Cardiac septum (tissue), 1 donor: ENCODE measurements around the gene SLC43A1. TPM values are rescaled to one million over a fixed set of nuclear protein-coding genes. Genes with fewer than 3 reads are reported as not detected.
"Not testable (repeated sequence)": the region's sequence is repeated elsewhere in the genome, so short reads cannot be mapped to it uniquely, and the experiment has no call there.

Experiments
- DNase-seq: peaks from one replicate; pipeline ENCODE4 v3.0.0-alpha.2; 2020; ENCODE audit warnings: low spot score
- intact Hi-C: fragments of 100-400 bp; cut with DNase I; formaldehyde crosslinking; loops from one replicate; pipeline ENCODE4 v1.14.0; 2022
- long read RNA-seq: library from polyadenylated mRNA; unstranded; transcript quantifications from one replicate; pipeline ENCODE4 v2.0.0, GENCODE V29; 2021
- total RNA-seq: library from RNA; stranded (reverse); fragmentation: NEBNext Ultra II Directional; extraction: Animal tissue kit (Norgen Biotek cat#: 25700); gene quantifications from one replicate; pipeline ENCODE4 v1.2.1, GENCODE V29; 2021
- donor health status: DM: no; HTN: no; CAD: no.

The SLC43A1 gene
- total RNA-seq = 2.0 TPM
- long read RNA-seq, partial matches to known transcripts = 1 of 4 reads
- long read RNA-seq, other reads (novel, unspliced or antisense) = 2 of 4 reads

DNA sequence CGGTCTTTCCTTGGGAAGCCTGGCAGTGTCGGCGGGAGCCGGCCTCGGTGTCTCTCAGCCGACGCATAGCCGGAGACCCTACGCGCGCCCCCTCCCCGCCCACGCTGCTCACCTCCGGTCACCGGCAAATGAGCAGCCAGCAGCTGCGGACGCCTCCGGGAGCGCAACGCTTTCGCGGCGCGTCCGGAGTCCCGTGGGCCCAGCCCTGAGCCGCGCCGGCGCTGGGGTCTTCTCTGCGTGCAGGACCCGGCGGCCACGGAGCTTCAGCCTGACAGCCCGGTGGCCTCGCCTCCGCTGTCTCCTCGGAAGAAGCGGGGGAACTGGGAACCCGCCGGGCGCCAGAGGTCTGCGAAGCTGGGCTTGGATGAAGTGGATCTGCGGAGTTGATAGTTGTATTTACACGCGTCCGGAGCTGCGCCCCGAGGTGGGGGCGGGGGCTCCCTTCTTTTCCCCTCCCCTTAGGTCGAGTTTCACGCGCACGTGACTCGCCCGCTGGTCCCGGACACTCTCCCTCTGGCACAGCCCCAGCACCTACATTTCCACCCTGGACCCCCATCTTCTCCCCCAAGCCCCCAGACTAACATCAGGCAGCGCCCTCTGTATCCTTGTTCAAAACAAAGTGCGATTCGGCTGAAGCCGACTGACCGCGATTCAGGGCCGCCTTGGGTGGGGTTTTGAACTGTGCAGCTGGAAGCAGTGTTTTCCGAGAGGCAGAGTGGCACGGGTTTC, at the start of gene SLC43A1:
Gene SLC43A1 (minus strand): TSS at position 371 of the 729 bp plus-strand sequence. CDS start 1,591 bp downstream, outside the sequence.
- intact Hi-C loops = no loop called here
- DNase-seq = no peak

DNA sequence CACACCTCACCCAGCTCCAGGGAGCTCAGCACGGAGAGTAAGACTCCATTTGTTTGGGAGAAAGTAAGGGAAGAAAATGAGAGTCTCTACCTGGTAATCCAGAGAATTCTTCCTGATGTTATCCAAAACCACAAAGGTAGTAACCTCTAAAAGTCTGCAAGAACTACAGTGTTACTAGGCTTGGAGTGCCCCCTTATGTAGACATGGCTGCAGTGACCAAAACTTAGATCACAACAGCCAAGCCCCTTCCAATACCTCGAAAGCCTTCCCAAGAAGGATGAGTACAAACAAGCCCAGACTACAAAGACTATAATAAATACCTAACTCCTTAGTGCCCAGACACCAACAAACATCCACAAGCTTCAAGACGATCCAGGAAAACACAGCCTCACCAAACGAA, 47.1 kb upstream of the SLC43A1 start:
- intact Hi-C loops = no loop called here

DNA sequence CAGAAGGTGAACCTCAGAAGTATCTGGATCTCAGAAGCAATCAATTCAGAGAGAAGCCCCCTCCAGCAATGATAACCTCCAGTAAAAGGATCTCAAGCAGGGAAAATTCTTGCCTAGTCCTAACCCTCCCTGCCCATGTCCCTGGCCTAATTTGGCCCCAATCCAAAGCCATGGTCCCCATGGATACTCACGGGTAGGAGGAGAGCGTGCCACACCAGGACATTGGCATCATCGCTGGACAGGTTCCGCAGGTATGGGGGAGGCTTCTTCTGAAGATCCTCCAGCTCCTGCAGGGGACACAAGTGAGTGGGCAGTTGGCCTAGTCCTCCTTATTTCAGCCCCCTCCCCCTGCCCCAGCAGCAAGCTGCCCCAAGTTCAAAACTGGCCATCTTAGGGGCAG, 44.6 kb upstream of the SLC43A1 start:
- intact Hi-C loops = no loop called here

More for the DNA sequence above, 47.1 kb upstream of the SLC43A1 start:
- DNase-seq = no peak

DNA sequence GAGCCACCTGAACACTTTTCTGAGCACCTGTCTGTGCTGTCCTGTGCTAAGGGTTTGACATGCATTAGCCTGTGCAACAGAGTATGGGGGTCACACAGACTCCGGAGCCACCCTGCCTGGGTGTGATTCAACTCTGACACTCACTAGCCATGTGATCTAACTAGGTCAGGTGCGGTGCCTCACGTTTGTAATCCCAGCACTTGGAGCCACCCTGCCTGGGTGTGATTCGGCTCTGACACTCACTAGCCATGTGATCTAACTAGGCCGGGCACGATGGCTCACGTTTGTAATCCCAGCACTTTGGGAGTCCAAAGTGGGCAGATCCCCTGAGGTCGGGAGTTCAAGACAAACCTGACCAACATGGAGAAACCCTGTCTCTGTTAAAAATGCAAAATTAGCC, 40.5 kb upstream of the SLC43A1 start:
- no peak for DNase-seq
- intact Hi-C loops = no loop called here

More for the DNA sequence above, 44.6 kb upstream of the SLC43A1 start:
- DNase-seq = no peak

DNA sequence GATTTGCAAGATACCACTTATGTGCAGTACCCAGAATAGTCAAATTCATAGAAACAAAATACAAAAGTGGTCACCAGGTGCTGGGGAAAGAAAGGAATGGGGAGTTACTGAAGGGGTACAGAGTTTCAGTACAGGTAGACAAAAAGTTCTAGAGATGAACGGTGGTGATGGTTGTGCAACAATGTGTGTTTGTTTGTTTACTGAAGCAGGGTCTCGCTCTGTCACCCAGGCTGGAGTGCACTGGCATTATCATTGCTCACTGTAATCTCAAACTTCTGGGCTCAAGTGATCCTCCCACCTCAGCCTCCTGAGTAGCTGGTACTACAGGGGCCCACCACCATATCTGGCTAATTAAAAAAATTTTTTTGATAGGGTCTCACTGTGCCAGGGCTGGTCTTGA, 39.9 kb upstream of the SLC43A1 start:
- intact Hi-C loops = no loop called here
- DNase-seq = no peak

DNA sequence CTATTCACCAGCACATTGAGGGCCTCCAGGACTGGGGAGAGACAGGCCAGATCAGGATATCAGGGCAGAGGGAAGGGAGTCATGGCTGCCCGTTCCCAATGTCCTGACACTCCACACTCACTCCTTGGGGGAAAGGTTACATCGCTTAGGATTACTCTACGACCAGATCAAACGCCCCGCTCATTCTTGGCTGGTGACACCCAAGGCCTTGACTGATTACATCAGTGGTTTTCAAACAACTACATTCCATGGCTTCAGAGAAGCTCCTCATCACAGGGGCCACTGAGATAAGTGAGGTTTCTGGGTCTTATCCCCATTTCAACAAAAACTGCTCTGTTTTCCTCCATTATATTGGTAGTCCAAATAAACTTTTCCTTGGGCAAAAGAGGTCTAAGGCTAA, 37.0 kb upstream of the SLC43A1 start:
- intact Hi-C loops = no loop called here
- DNase-seq = no peak

DNA sequence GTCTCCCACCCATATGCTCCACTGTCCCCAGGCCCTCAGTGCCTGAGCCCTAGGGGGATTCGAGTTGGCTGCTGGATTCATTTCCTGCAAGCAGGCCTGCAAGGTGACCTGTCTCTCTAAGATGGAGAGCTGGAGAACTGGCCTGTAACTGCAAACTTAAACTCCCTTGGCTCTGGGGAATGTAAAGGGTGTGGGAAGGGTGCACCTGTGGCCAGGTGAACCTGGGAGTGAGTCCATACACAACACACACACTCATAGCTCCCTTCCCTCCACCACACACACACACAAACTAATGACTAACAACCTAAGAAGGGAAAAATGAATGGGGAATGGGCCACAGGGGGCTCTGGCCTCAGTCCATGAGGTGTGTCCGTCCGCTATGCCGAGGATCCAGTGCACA, 36.4 kb upstream of the SLC43A1 start:
- intact Hi-C loops = no loop called here
- DNase-seq = no peak

DNA sequence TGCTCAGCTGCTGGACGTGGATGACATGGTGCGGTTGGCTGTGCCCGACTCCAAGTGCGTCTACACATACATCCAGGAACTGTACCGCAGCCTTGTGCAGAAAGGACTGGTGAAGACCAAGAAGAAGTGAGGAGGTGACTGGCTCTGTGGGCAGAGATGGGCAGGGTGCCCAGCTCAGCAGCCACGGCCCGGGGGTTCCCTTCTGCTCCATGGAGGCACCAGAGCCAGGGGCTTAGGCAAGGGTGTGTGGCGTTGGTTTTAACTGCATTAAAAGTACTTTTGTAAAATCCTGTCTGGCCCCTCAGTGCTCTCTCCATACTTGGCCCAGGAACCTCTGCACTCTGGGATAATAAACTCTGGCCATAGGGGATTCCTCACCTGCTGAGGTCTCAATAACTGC, 34.5 kb upstream of the SLC43A1 start:
- intact Hi-C loops = no loop called here
- DNase-seq = no peak

DNA sequence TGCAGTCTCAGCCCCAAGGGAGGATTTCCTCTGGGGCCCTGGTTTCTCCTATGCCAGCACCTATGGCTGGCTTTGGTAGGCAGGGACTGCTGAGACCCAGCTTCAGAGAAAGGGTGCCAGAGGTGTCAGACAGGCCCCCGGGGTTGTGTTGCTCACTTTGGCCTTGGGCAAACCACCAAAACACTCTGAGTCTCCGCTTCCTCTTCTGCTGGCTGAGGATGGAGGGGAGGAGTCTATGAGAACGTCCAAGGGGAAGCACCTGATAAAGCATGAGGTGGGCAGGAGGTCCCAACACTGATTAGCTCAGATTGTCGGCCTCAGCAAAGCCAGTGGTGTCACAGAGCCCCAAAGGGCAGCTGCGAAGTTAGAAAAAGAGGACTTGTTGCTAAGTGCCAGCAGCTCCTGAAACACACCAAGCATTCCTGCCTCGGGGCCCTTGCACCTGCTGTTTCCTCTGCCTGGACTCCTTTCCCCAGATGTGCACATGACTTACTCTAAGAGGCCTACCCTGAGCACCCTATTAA, 32.4 kb upstream of the SLC43A1 start:
- no peak for DNase-seq
- intact Hi-C loops = no loop called here

DNA sequence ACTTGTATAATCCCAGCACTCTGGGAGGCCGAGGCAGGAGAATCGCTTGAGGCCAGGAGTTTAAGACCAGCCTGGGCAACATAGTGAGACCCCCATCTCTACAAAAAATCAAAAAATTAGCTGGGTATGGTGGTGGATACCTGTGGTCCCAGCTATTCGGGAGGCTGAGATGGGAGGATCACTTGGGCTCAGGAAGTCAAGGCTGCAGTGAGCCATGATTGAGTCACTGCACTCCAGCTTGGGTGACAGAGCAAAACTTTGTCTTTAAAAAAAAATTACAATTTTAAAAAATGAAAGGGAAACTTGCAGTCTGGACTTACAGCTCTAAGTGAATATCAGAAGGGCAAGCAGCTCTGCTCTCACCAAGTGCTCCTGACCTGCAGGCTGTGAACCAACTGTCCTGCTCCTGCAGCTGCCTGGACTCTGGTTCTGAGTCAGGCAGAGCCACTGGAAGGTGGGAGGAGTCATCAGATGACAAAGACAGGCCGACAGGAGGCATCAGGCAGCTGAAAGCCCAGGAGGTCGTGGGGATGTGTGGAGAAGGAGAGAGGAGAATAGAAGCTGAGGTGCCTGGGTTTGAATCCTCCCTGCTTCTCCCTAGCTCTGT, 31.5 kb upstream of the SLC43A1 start:
- DNase-seq = no peak
- intact Hi-C loops = no loop called here

DNA sequence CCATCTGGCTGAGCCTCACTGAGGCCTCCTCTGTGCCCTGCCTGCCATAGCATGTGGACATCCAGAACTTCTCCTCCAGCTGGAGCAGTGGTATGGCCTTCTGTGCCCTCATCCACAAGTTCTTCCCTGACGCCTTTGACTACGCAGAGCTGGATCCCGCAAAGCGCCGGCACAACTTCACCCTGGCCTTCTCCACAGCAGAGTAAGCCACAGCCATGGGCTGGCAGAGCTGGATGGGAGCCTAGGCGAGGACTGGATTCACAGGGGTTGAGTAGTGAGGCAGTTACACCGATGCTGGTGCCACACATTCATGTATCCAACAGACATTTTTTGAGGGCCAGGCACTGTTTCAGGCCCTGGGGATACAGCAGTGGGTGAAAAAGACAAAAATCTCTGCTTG, 30.9 kb upstream of the SLC43A1 start:
- no peak for DNase-seq
- intact Hi-C loops = no loop called here

DNA sequence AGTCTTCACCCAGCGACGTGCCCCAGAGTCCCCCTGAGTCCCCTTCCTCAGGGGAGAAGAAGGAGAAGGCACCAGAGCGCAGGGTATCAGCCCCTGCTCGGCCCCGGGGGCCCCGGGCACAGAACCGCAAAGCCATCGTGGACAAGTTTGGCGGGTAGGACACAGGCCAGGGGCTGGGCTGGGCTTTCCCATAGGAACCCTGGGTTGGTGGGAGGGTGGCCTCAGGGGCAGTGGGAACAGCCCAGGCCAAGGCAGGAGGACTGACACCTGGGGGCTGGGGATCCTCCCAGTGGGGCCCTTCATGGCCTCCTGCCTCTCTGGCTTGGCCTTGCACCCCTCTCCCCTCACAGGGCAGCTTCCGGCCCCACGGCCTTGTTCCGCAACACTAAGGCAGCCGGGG, 30.4 kb upstream of the SLC43A1 start:
- intact Hi-C loops = no loop called here
- DNase-seq = no peak

DNA sequence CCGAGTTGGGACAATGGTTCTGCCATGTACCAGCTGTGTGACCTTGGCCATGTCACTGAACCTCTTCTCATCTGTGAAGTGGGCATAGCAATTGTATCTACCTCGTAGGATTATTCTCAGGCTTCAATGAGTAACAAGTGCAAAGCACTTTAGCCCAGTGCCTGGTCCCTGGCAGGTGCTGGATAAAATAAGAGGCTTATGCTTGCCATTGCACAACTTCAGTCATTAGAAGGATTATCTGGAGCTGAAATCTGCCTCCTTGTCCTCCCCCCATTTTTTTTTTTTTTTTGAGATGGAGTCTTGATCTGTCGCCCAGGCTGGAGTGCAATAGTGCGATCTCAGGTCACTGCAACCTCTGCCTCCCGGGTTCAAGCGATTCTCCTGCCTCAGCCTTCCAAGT, 29.1 kb upstream of the SLC43A1 start:
- intact Hi-C loops = no loop called here
- DNase-seq = no peak

DNA sequence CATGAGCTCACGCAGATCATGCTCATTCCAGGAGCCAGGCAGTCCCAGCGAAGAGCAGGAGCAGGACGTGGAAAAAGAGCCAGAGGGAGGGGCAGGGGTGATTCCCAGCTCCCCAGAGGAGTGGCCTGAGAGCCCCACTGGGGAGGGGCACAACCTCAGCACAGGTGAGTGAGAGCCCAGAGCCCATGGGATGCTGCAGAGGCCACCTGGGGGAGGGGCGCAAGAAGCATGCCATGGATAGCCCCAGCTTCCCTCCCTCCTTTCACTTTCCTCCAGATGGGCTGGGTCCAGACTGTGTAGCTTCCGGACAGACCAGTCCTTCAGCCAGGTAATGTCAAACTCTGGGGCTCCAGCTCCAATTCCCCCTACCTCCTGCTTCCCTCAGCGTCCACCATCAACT, 28.1 kb upstream of the SLC43A1 start:
- intact Hi-C loops = no loop called here
- no peak for DNase-seq

DNA sequence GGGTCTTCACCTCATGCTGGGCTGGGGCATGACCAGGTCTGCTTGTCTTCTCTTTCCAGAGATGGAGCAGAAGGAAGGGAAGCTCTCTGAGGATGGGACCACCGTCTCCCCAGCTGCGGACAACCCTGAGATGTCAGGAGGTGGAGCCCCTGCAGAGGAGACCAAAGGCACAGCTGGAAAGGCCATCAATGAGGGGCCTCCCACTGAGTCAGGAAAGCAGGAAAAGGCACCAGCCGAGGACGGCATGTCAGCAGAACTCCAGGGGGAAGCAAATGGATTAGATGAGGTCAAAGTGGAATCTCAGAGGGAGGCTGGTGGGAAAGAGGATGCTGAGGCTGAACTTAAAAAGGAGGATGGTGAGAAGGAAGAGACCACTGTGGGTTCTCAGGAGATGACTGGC, 27.1 kb upstream of the SLC43A1 start:
- DNase-seq = no peak
- intact Hi-C loops = no loop called here

DNA sequence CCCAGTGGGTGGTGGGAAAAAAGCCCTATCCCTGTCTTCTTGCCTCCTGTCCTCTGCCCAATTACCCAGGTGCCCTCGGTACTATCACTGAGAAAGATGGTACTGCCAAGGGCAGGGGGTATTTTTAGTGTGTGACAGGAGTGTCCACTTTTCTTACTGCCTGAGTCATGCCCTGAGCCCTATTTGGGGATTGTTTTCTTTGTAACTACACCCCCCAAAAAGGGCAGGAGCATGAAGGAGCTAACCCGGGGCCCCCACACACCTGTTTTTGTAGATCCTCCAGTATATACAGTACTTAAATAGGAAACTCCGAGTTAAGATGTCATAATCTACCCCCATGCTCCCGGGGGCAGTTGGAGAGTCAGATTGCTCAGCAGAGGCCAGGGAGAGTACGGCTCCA, 25.7 kb upstream of the SLC43A1 start:
- intact Hi-C loops = no loop called here
- no peak for DNase-seq

DNA sequence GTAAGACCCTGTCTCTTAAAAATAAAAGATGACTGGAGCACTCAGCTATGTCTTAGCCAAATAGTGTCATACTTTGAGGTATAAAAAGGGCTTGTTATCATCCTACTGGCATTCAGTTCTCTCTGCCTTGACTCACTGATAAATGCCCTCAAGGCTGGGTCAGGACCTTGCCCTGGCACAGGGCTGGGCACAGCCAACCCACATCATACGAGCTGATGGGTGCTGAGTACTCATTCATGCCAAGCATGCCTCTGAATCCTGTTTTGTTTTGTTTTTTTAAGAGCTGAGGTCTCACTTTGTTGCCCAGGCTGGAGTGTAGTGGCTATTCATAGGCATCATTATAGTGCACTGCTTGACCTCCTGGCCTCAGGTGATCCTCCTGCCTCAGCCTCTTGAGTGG, 23.8 kb upstream of the SLC43A1 start:
- DNase-seq = no peak
- intact Hi-C loops = no loop called here

DNA sequence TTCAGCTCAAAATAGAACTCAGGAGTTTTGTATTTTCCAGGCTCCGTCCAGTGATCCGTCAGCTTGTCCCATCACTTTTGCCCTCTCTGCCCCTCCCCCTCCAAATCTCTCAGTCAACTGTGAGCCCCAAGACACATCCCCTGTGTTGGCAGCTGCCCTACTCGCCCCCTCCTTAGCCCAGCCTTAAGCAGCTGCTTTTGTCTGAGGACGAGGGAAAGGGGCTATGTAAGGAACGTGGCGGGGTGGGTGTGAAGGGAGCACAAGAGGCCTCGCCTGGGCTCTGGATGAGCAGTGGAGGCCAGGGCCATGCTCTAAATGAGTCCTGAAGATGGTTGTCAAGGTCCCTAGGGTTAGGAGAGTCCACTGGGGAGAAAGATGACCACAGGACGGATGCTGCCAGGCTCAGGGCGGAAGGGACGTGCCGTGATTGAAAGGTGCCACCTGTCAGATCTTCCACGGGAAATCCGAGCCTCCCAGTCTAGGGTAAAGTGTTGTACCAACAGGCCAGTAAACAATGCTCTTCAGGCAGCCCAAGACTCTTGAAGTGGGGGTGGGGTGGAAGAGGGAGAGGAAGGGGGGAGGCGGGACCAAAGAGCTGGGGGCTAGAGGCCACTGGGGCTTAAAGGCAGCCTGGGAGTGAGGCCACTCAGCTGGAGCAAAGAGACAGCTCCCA, 21.6 kb upstream of the SLC43A1 start, which contains the start of gene SMTNL1:
Gene SMTNL1 (plus strand): TSS at position 649 of the 673 bp plus-strand sequence. CDS start 5,048 bp downstream, outside the sequence.
- intact Hi-C loops = no loop called here
- no peak for DNase-seq

DNA sequence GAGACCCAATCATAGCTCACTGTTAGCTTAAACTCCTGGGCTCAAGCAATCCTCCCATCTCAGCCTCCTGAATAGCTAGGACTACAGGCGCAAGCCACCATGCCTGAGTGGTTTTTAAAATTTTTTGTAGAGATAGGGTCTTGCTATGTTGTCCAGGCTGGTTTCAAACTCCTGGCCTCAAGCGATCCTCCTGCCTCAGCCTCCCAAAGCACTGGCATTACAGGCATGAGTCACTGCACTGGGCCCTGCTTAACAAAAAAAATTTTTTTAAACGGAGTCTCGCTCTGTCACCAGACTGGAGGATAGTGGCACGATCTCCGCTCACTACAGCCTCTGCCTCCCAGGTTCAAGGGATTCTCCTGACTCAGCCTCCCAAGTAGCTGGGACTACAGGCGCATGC, 18.9 kb upstream of the SLC43A1 start:
- not testable (repeated sequence) for DNase-seq
- intact Hi-C loops = loop anchor here (5.0 kb wide), 1 partner anchor 197 kb away; the partner anchor contains the start of genes P2RX3 and SSRP1
